Central memory CD4-positive, alpha-beta T cell (primary cell): Measurements from ENCODE around the gene NPAS3.

Experiments
- DNase-seq: peaks from one replicate; pipeline ENCODE4 v3.0.0; 2022

Gene NPAS3

DNA sequence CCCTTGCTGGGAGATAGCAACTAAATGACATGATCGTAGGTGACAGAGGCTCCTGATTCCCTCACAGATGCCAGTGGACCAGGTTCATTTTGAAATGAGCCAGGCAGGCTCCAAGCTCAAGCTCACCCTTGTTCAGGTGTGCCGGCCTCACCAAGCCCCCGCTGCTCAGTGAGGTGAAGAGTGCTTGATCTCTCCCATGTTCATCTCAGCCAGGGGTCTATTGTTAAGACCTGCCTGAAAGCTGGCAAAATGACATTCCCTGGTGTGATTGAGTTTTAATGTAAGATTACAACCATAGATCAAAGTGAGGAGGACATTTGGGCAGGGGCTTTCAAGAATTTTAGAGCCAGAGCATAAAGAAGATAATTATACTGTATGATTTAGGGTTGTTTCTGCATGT, 514.3 kb downstream of the NPAS3 start:
- no peak for DNase-seq

DNA sequence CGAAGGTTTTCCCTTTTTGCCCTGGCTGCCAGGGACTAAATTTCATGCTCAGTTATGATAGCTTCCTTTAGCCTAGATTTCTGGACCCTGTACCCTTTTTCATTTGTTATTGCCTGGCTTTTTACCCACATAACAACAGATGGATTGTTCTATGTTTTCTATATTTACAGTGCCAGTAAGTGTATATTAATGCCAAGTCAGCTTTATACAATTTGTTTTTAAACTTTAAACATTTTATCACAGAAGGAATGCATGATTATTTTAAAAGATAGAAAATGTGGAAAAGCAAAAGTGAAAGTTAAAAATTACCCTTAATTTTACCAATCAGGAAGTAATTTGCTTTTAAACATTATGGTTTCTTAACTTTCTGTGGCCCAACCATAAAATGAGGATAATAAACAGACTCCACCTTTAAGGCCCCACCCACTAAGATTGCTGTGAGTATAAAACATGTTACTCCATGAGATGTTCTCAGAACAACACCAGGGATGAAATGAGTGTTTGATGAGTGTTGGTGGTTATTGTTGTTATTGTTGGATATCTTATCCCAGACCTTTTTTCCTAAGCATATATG, 515.4 kb downstream of the NPAS3 start:
- no peak for DNase-seq

- no peak for DNase-seq
Observed at GRCh38 chr14:33454707-33455106, 516.0 kb downstream of the NPAS3 start.

- no peak for DNase-seq
Observed at GRCh38 chr14:33455654-33456345, 517.1 kb downstream of the NPAS3 start.

GRCh38 chr14:33457021-33457420, 518.3 kb downstream of the NPAS3 start:
- DNase-seq, result no peak

DNA sequence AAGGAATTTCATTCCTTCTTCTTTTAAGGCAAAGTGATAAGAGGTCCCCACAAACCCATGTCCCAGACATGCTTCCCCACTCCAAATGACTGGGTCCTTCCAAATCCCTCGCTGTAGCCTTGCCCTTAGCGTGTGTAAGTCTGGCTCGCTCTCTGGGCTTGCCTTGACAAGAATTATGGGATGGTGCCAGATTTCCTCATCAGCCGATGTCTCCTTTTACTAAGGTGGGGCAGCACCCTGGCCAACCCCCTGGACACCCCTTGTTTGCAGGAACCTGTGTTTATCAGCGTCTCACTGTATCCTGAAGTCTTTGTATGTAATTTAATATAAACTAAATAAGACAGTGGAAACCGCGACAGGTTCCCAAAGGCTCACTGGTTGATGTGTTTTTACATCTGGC, 518.9 kb downstream of the NPAS3 start:
- no peak for DNase-seq

GRCh38 chr14:33460164-33460563, 521.5 kb downstream of the NPAS3 start:
- DNase-seq, result no peak

GRCh38 chr14:33461036-33461435, 522.4 kb downstream of the NPAS3 start:
- DNase-seq, result no peak

DNA sequence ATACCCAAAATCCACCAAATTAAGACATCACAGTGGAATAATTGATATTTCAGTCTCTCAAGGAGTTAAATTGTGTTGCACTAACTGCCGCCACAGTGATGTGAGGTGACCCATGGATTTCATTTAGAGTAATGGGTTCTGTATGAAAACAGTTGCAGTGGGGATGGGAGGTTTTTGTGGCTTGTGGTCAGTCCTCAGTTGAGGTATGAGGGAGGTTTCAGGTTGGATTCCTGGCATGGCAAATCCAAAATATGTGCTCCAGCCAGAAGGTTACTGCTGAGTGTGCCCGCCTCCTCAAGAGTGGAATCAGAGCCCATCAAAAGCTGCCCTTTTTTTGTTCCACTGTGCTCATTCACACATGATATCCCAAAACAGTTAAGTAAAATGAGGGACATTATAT, 525.1 kb downstream of the NPAS3 start:
- no peak for DNase-seq

GRCh38 chr14:33464254-33464962, 525.7 kb downstream of the NPAS3 start:
- DNase-seq, result no peak

GRCh38 chr14:33465846-33466700, 527.4 kb downstream of the NPAS3 start:
- DNase-seq, result no peak

- no peak for DNase-seq
Observed at GRCh38 chr14:33467971-33468370, 529.3 kb downstream of the NPAS3 start.

- no peak for DNase-seq
Observed at GRCh38 chr14:33469898-33470297, 531.2 kb downstream of the NPAS3 start.

DNA sequence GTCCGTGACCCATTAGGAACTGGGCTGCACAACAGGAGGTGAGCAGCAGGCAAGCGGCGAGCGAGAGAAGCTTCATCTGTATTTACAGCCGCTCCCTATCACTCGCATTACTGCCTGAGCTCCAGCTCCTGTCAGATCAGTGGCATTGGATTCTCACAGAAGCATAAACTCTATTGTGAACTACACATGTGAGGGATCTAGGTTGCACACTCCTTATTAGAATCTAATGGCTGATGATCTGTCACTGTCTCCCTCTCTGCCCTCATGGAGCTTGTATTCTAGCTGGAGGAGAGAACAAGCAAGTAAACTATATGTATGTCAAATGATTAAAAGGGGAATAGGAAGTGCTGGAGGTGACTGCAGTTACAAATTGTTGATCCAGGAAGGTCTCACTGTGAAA, 533.1 kb downstream of the NPAS3 start:
- DNase-seq, result no peak

- DNase-seq, result no peak
Observed at GRCh38 chr14:33475623-33476022, 536.9 kb downstream of the NPAS3 start.

DNA sequence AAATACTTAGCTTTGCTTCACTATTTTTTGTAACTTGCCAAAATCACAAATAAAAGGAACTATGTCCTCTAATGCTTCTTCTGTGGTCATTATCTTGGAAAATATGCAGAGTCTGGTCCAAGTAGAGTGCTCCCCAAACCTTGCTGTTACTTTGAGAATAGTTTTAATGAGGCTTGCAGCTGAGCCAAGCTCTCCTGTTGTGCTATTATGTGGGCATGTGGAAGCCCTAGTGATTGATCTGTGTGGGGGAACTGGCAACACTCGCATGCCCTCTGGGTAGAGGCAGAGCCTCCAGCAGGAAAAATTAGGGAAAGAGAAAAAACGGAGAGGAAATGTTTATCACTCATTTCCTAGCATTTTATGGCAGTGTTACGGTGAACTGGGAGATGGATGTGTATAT, 539.1 kb downstream of the NPAS3 start:
- DNase-seq, result no peak

DNA sequence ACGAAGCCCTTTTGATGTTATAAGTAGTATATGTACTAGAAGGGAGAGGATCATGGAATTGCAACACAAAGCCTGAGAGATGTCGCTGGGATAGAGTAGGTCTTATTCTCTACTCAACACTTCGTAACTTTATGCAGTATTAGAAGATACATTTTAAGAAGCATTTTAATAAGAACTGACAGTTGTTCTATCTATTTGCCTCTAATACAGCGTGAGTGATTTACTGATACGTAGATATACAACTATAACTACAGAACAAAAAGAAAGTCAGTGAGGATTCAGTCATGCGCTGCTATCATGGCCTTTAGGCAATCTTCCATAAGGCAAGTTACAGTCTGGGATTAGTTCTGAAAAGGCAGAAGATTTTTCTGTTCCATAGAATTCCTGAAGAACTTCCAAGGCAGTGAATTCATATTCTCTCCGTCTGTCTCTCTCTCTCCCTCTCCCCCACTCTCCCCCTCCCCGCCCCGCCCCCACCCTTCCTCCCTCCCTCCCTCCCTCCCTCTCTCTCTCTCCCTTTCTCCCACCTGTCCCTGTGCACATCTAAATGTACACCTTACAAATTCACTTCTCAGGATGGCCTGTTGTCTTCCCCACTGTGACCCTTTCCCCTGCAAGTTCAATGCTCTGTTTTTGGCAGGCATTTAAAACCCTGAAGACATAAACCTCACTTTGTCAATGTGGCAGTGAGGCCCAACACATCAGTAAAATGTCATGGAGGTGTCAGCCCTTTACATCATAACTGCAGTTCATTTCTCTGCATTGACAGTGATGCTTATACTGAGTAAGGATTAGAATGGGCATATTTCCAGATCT, 541.6 kb downstream of the NPAS3 start:
- no peak for DNase-seq

DNA sequence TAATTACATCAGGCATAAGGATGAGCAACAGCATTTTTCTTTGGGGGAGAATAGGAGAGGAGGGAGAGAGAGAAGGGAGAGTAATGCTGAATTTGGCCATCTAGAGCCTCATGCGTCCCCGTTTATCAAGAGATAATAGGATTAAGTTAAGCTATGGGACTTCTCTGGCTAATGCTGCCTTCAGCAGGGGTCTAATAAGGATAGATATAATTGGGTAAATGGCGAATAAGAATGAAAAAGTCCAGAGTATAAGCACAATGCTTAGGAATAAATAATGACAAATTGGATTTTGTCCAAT, 542.2 kb downstream of the NPAS3 start:
- DNase-seq, result no peak

GRCh38 chr14:33483110-33483509, 544.4 kb downstream of the NPAS3 start:
- DNase-seq, result no peak

- no peak for DNase-seq
Observed at GRCh38 chr14:33483541-33483940, 544.9 kb downstream of the NPAS3 start.

- DNase-seq, result no peak
Observed at GRCh38 chr14:33484264-33484663, 545.6 kb downstream of the NPAS3 start.

GRCh38 chr14:33486332-33486890, 547.7 kb downstream of the NPAS3 start:
- no peak for DNase-seq
